Activated CD4-positive, alpha-beta T cell treated with anti-CD3 and anti-CD28 coated beads, Interleukin-2, amount 50 U/mL, for 1 hour (primary cell): ENCODE results near the gene HDAC2.

Experiments
- DNase-seq: peaks from one replicate; pipeline ENCODE4 v3.0.0-alpha.2; 2020

HDAC2 gene

GRCh38 chr6:113907102-113907815 lies 63.7 kb downstream of the HDAC2 start:
- DNase-seq, result no peak

GRCh38 chr6:113903666-113904330 lies 67.2 kb downstream of the HDAC2 start:
- DNase-seq, result no peak

GRCh38 chr6:113901482-113901881 lies 69.5 kb downstream of the HDAC2 start:
- no peak for DNase-seq

- no peak for DNase-seq
Observed at GRCh38 chr6:113894712-113895674, 76.0 kb downstream of the HDAC2 start.

- DNase-seq, result no peak
Observed at GRCh38 chr6:113893866-113894265, 77.1 kb downstream of the HDAC2 start.

GRCh38 chr6:113893451-113893850 lies 77.5 kb downstream of the HDAC2 start:
- DNase-seq, result no peak

- DNase-seq, result no peak
Observed at GRCh38 chr6:113888956-113889630, 81.9 kb downstream of the HDAC2 start.

- no peak for DNase-seq
Observed at GRCh38 chr6:113888493-113888892, 82.5 kb downstream of the HDAC2 start.

GRCh38 chr6:113886512-113886911 lies 84.4 kb downstream of the HDAC2 start:
- DNase-seq, result no peak

- DNase-seq, result no peak
Observed at GRCh38 chr6:113884011-113884410, 86.9 kb downstream of the HDAC2 start.
